Measurements from ENCODE around the gene AGER. TPM values are rescaled to one million over a fixed set of nuclear protein-coding genes. Genes with fewer than 3 reads are reported as not detected.

Gene AGER
- total and polyA plus RNA-seq, 2 of the 4 experiments (the other 2 are of a cell fraction) = 0.18 to 4.2 TPM

DNA sequence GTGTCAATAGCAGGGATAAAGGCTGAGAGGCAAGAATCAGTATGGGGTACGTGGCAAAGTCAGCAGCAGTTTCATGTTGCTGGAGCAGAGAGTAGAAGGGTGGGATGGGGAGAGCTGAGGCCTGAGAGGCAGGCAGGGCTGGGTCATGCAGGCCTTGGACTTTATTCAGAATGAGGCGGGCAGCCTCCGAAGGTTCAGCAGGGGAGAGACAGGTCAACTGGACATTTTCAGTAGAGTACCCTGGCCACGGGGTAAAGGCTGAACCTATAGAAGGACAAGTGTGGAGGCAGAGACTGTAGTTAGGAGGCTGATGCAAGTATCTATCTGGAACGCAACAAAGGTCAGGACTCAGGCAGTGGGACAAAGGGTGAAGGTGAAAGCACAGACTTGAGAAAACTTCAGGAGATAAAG lies 26.1 kb upstream of the AGER start:
- Histone ChIP-seq H3K4ac (ENCODE audit: low read depth, low read length) (no peak overlapping the region), H3K9me1 (ENCODE audit: insufficient read depth, low read length) (no peaks in the 10 kb centered on the region), H3K4me2 (ENCODE audit: low read depth, low read length) (no peak overlapping the region), H3K23ac (ENCODE audit: low read depth, low read length) (no peak overlapping the region), H3K27me3 (ENCODE audit: control insufficient read depth, insufficient read depth, low read length) (peaks cover 8% of the 10 kb centered on the region; the same call in 1 of the 2 replicates), H4K91ac (ENCODE audit: insufficient read depth, low read depth, low read length) (no peak overlapping the region), H3K36me3 (ENCODE audit: control insufficient read depth, insufficient read depth, low read length) (no peaks in the 10 kb centered on the region), H3K9me3 (ENCODE audit: control insufficient read depth, insufficient read depth, low read length) (no peaks in the 10 kb centered on the region), H3K14ac (replicated peaks; ENCODE audit: low read depth, low read length) (no peak overlapping the region), H2AK5ac (ENCODE audit: low read depth, low read length) (no peak overlapping the region), H4K8ac (ENCODE audit: low read depth in 2 of 2, low read length in 2 of 2) (no peak overlapping the region), H2BK5ac (ENCODE audit: low read depth, low read length, poor library complexity, severe bottlenecking) (no peak overlapping the region), H3K27ac (ENCODE audit: insufficient read depth, low read length) (no peak overlapping the region), H3K4me3 (ENCODE audit: insufficient read depth, low read depth, low read length) (no peak overlapping the region), H3K4me1 (ENCODE audit: control insufficient read depth, insufficient read depth, low read length) (no peaks in the 10 kb centered on the region), H3K9ac (ENCODE audit: low read depth, low read length) (no peak overlapping the region), H2BK20ac (ENCODE audit: low read depth, low read length) (no peak overlapping the region), H4K20me1 (ENCODE audit: insufficient read depth, low read length) (no peaks in the 10 kb centered on the region), H4K5ac (ENCODE audit: low read depth, low read length) (no peak overlapping the region), H2BK15ac (ENCODE audit: low read depth, low read length) (no peak overlapping the region), H3K18ac (ENCODE audit: low read depth, low read length) (no peak overlapping the region), H2AK9ac (replicated peaks; ENCODE audit: low read depth, low read length, poor library complexity) (no peak overlapping the region), H3K56ac (ENCODE audit: extremely low read depth, insufficient read depth, low read length) (no peak overlapping the region), H2BK120ac (ENCODE audit: low read depth, low read length) (no peak overlapping the region), H3K79me1 (ENCODE audit: low read depth in 1 of 2, low read length in 2 of 2) (no peaks in the 10 kb centered on the region), H2AFZ (replicated peaks; ENCODE audit: low read length, poor library complexity) (no peak overlapping the region)
- no TSS peak for BruUV-seq (replicated peaks)
- TF ChIP-seq CEBPB (IDR thresholded peaks at IDR 0.05; ENCODE audit: low read depth, low read length) = no peak
- no peak for TF ChIP-seq POLR2A (IDR thresholded peaks at IDR 0.05; ENCODE audit: low read depth, low read length)
- TF ChIP-seq RAD21 (IDR thresholded peaks at IDR 0.05; ENCODE audit: low read length) = no peak
- no peak for TF ChIP-seq FOS (IDR thresholded peaks at IDR 0.05; ENCODE audit: low read depth, low read length)
- no peak for TF ChIP-seq MXI1 (IDR thresholded peaks at IDR 0.05; ENCODE audit: borderline replicate concordance, low read depth, low read length)
- no peak for TF ChIP-seq MAZ (IDR thresholded peaks at IDR 0.05; ENCODE audit: borderline replicate concordance, low read depth, low read length)
- no peak for TF ChIP-seq CHD1 (IDR thresholded peaks at IDR 0.05; ENCODE audit: low read depth, low read length)
- no peak for TF ChIP-seq CTCF (conservative IDR thresholded peaks at IDR 0.05; ENCODE audit: low read depth, low read length)
- no peak for TF ChIP-seq RFX5 (IDR thresholded peaks at IDR 0.05; ENCODE audit: low read depth, low read length)
- no peak for TF ChIP-seq NFE2L2 (IDR thresholded peaks at IDR 0.05; ENCODE audit: low read depth, low read length)
- TF ChIP-seq USF2 (IDR thresholded peaks at IDR 0.05; ENCODE audit: low read depth, low read length) = no peak
- no peak for TF ChIP-seq RCOR1 (IDR thresholded peaks at IDR 0.05; ENCODE audit: insufficient replicate concordance, low read length)
- no peak for TF ChIP-seq BHLHE40 (IDR thresholded peaks at IDR 0.05; ENCODE audit: low read depth, low read length)
- TF ChIP-seq, protein P1, sequence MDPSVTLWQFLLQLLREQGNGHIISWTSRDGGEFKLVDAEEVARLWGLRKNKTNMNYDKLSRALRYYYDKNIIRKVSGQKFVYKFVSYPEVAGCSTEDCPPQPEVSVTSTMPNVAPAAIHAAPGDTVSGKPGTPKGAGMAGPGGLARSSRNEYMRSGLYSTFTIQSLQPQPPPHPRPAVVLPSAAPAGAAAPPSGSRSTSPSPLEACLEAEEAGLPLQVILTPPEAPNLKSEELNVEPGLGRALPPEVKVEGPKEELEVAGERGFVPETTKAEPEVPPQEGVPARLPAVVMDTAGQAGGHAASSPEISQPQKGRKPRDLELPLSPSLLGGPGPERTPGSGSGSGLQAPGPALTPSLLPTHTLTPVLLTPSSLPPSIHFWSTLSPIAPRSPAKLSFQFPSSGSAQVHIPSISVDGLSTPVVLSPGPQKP (IDR thresholded peaks at IDR 0.05; ENCODE audit: borderline replicate concordance, low read depth, low read length) = no peak
- TF ChIP-seq MAFK (IDR thresholded peaks at IDR 0.05; ENCODE audit: low read depth, low read length) = no peak
- no peak for TF ChIP-seq SMC3 (IDR thresholded peaks at IDR 0.05; ENCODE audit: low read depth, low read length)
- in situ Hi-C loops (cut with MboI; ENCODE audit: low sequenced_read_pairs) (no loop called here), dilution Hi-C loops (cut with HindIII; ENCODE audit: low sequenced_read_pairs, unreplicated experiment) (no loop called here), intact Hi-C loops (cut with micrococcal nuclease) (no loop called here)
- POLR2A ChIA-PET (ENCODE audit: unreplicated experiment) = no interaction called here
- ATAC-seq (ENCODE audit: low read depth) = no peak
- 60% methylated on average over 5 of the region's 5 CpGs; no CpG with 5 or more reads in 1 of the 2 experiments for WGBS, 2 experiments (ENCODE audit: extremely low coverage in 2 of 2, insufficient read length in 1 of 2)
- CTCF ChIA-PET = no interaction called here
- DNase-seq = no peak

Data from IMR-90 (cell line).